Measurements from ENCODE around the gene GUK1.
"Not testable (repeated sequence)": the region's sequence is repeated elsewhere in the genome, so short reads cannot be mapped to it uniquely, and the experiment has no call there.

Gene GUK1

DNA sequence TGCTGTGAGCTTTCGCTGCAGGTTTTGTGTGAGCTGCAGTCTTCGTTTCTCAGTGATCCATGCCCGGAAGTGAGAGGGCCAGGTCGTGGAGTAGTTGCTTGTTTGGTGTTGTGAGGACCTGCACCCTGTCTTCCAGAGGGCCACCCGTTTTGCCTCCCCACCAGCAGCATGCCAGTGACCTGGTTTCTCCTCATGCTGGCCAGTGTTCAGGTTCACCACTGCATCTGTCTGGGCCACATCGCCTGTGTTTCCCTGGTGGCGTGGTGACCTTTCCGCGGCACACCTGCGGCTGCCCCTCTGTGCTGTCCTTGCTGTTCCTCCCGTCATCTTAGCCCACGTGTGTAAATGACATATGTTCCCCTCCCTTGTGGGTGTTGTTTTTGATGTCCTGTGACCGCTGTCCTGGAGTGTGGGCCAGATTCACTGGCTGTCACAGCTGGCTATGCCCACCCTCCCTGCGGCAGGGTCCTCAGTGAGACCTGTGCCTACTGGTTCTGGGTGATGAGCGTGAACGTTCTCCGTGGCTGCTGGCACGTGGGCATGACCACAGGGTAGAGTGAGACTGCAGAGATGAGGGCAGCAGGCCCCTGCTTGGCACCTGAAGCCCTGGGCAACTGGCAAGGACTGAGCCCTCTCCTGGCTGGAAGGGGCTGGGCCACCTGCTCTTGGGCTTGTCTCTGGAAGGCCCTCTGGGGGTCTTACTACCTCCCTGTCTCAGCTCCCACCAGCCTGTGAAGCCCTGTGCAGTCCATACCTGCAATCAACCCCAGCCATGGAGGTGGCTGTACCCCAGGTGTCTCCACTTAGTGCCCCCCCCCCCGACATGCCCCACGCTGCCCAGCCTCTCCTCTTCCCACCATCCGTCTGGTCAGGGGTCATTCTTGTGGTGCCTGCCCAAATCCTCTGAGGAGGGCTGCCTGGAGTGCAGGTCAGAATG, 32.8 kb downstream of the GUK1 start:
- peaks cover 55% of the 10 kb centered on the region for H3K79me1 ChIP-seq (replicated peaks; ENCODE audit: low read length, poor library complexity, severe bottlenecking)

DNA sequence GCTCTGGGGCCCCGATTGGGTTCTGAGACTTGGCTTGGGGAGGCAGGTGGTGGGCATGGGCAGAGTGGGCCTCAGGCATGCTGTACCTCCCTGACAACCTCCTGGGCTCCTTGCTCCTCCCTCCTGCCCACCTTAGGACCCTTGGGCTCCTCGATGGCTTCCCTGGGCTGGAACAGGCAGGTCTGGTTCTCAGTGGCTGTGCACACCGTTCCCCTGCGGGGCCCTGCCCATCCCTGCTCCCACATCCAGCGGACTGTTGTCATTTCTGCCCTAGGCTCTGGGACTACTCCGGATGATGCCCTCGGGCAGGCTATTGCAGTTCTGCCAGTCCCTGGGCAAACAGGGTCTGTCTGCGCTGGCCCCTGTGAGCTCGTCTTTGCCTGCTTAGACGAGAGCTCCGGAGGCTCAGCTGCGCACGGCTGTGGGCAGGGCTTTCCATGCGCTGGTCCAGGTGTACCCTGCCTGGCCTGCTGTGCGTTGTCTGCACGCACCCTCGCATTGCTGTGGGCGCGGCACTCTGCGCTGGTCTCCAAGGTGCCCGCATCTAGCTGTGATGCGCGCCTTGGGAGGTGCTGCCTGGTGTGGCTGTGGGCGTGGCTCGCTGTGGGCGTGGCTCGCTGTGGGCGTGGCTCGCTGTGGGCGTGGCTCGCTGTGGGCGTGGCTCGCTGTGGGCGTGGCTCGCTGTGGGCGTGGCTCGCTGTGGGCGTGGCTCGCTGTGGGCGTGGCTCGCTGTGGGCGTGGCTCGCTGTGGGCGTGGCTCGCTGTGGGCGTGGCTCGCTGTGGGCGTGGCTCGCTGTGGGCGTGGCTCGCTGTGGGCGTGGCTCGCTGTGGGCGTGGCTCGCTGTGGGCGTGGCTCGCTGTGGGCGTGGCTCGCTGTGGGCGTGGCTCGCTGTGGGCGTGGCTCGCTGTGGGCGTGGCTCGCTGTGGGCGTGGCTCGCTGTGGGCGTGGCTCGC, 33.7 kb downstream of the GUK1 start:
- WGBS = 46% methylated on average over 34 of the region's 69 CpGs
- H3K23ac ChIP-seq (ENCODE audit: low read length in 2 of 2) = not testable (repeated sequence)

More for the DNA sequence above, 32.8 kb downstream of the GUK1 start:
- Histone ChIP-seq H3K4me3 (ENCODE audit: insufficient read depth in 1 of 2, low read depth in 1 of 2, low read length in 2 of 2) (no peak overlapping the region), H2BK5ac (ENCODE audit: low read depth, low read length, poor library complexity, severe bottlenecking) (no peak overlapping the region), H2AK5ac (ENCODE audit: low read length, severe bottlenecking) (no peak overlapping the region), H3K36me3 (ENCODE audit: control insufficient read depth in 1 of 2, insufficient read depth in 2 of 2, low read depth in 1 of 2, low read length in 2 of 2) (peaks cover 5 to 44% of the 10 kb centered on the region in 2 experiments), H3K14ac (ENCODE audit: low read length in 2 of 2) (no peak overlapping the region), H3K23ac (ENCODE audit: low read length in 2 of 2) (no peak overlapping the region), H2BK120ac (ENCODE audit: low read depth, low read length) (no peak overlapping the region), H3K9me3 (ENCODE audit: control insufficient read depth, low read length) (no peaks in the 10 kb centered on the region), H3K18ac (ENCODE audit: low read depth in 1 of 2, low read length in 2 of 2) (no peak overlapping the region), H3K4me2 (ENCODE audit: low read length, poor library complexity, severe bottlenecking) (no peak overlapping the region), H4K8ac (ENCODE audit: low read length) (no peak overlapping the region), H3K4me1 (ENCODE audit: control insufficient read depth, insufficient read depth, low read depth, low read length) (peaks cover 10% of the 10 kb centered on the region), H3K4ac (ENCODE audit: low read depth in 1 of 2, low read length in 2 of 2) (no peak overlapping the region), H2BK12ac (ENCODE audit: low read length in 2 of 2) (no peak overlapping the region), H3K9ac (ENCODE audit: low read length) (no peak overlapping the region), H3K27me3 (ENCODE audit: control insufficient read depth in 1 of 2, insufficient read depth in 1 of 2, low read length in 2 of 2) (no peaks in the 10 kb centered on the region), H4K91ac (ENCODE audit: low read length) (peak overlapping the region; percentile 40), H2AFZ (ENCODE audit: low read depth, low read length) (no peak overlapping the region), H2BK15ac (ENCODE audit: low read depth, poor library complexity, severe bottlenecking) (no peak overlapping the region), H3K27ac (ENCODE audit: low read length, poor library complexity, severe bottlenecking) (no peak overlapping the region)
- WGBS = 91% methylated on average over 18 of the region's 21 CpGs
- no peak for DNase-seq

DNA sequence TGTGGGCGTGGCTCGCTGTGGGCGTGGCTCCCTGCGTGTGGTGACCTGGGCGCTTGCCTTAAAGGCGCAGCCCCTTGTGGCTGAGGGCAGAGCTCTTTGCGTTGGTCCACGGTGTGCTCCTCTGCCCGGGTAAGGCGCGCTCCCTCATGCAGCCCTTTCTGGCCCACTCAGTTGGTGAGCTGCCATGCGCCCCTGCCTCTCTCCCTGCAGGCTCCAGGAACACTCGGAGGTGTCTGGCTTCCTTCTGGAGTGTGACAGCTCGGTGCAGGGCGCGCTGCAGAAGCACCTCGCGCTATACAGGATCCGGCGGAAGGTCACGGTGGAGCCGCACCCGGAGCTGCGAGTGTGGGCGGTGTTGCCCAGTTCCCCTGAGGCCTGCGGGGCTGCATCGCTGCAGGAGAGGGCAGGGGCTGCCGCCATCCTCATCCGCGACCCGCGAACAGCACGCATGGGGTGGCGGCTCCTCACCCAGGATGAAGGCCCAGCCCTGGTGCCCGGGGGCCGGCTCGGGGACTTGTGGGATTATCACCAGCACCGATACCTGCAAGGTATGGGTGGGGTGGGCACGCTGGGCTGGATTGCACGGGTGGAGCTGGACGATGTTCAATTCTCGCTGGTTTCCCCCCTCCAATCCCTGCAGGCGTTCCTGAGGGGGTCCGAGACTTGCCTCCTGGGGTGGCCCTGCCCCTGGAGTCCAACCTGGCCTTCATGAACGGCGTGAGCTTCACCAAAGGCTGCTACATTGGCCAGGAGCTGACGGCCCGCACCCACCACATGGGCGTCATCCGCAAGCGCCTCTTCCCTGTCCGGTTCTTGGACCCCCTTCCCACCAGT, 34.6 kb downstream of the GUK1 start:
- Histone ChIP-seq H2BK120ac (ENCODE audit: low read depth, low read length) (no peak overlapping the region), H2AK5ac (ENCODE audit: low read length, severe bottlenecking) (no peak overlapping the region), H3K18ac (ENCODE audit: low read depth in 1 of 2, low read length in 2 of 2) (no peak overlapping the region), H3K9me3 (ENCODE audit: control insufficient read depth, low read length) (no peaks in the 10 kb centered on the region), H2BK12ac (ENCODE audit: low read length in 2 of 2) (no peak overlapping the region), H3K36me3 (ENCODE audit: control insufficient read depth in 1 of 2, insufficient read depth in 2 of 2, low read depth in 1 of 2, low read length in 2 of 2) (peaks cover 5 to 50% of the 10 kb centered on the region in 2 experiments), H3K14ac (ENCODE audit: low read length in 2 of 2) (no peak overlapping the region), H4K91ac (ENCODE audit: low read length) (no peak overlapping the region), H3K27me3 (ENCODE audit: control insufficient read depth in 1 of 2, insufficient read depth in 1 of 2, low read length in 2 of 2) (no peaks in the 10 kb centered on the region), H3K4me1 (ENCODE audit: control insufficient read depth, insufficient read depth, low read depth, low read length) (peaks cover 7% of the 10 kb centered on the region), H3K4ac (ENCODE audit: low read depth in 1 of 2, low read length in 2 of 2) (no peak overlapping the region), H2BK5ac (ENCODE audit: low read depth, low read length, poor library complexity, severe bottlenecking) (no peak overlapping the region), H4K8ac (ENCODE audit: low read length) (peak overlapping the region; percentile 27), H3K79me1 (replicated peaks; ENCODE audit: low read length, poor library complexity, severe bottlenecking) (peaks cover 44% of the 10 kb centered on the region), H3K4me3 (ENCODE audit: insufficient read depth in 1 of 2, low read depth in 1 of 2, low read length in 2 of 2) (no peak overlapping the region), H2BK15ac (ENCODE audit: low read depth, poor library complexity, severe bottlenecking) (no peak overlapping the region), H3K9ac (ENCODE audit: low read length) (no peak overlapping the region), H3K27ac (ENCODE audit: low read length, poor library complexity, severe bottlenecking) (no peak overlapping the region), H3K4me2 (ENCODE audit: low read length, poor library complexity, severe bottlenecking) (no peak overlapping the region), H3K23ac (ENCODE audit: low read length in 2 of 2) (no peak overlapping the region), H2AFZ (ENCODE audit: low read depth, low read length) (no peak overlapping the region)
- 87% methylated on average over 52 of the region's 52 CpGs for WGBS
- no peak for DNase-seq

More for the DNA sequence above, 33.7 kb downstream of the GUK1 start:
- not testable (repeated sequence) for H3K4me1 ChIP-seq (ENCODE audit: control insufficient read depth, insufficient read depth, low read depth, low read length); H3K27me3 ChIP-seq (ENCODE audit: control insufficient read depth in 1 of 2, insufficient read depth in 1 of 2, low read length in 2 of 2); DNase-seq; H3K9me3 ChIP-seq (ENCODE audit: control insufficient read depth, low read length); H2BK120ac ChIP-seq (ENCODE audit: low read depth, low read length); H3K9ac ChIP-seq (ENCODE audit: low read length); H2BK5ac ChIP-seq (ENCODE audit: low read depth, low read length, poor library complexity, severe bottlenecking); H2AK5ac ChIP-seq (ENCODE audit: low read length, severe bottlenecking); H3K27ac ChIP-seq (ENCODE audit: low read length, poor library complexity, severe bottlenecking); H3K4me2 ChIP-seq (ENCODE audit: low read length, poor library complexity, severe bottlenecking); H4K8ac ChIP-seq (ENCODE audit: low read length); H3K4ac ChIP-seq (ENCODE audit: low read depth in 1 of 2, low read length in 2 of 2); H2BK15ac ChIP-seq (ENCODE audit: low read depth, poor library complexity, severe bottlenecking); H2AFZ ChIP-seq (ENCODE audit: low read depth, low read length); H3K4me3 ChIP-seq (ENCODE audit: insufficient read depth in 1 of 2, low read depth in 1 of 2, low read length in 2 of 2)
- peaks cover 48% of the 10 kb centered on the region for H3K79me1 ChIP-seq (replicated peaks; ENCODE audit: low read length, poor library complexity, severe bottlenecking)
- H4K91ac ChIP-seq (ENCODE audit: low read length) = peak overlapping the region; percentile 44
- peaks cover 5 to 49% of the 10 kb centered on the region in 2 experiments for H3K36me3 ChIP-seq (ENCODE audit: control insufficient read depth in 1 of 2, insufficient read depth in 2 of 2, low read depth in 1 of 2, low read length in 2 of 2)
- peak overlapping the region in 1 of 2 experiments; percentile 44 for H3K14ac ChIP-seq (ENCODE audit: low read length in 2 of 2)
- peak overlapping the region in 1 of 2 experiments; percentile 16 for H3K18ac ChIP-seq (ENCODE audit: low read depth in 1 of 2, low read length in 2 of 2)
- peak overlapping the region in 1 of 2 experiments; percentile 22 for H2BK12ac ChIP-seq (ENCODE audit: low read length in 2 of 2)
